Memory B cell (primary cell): Measurements from ENCODE around the gene RFX1.
"Not testable (repeated sequence)": the region's sequence is repeated elsewhere in the genome, so short reads cannot be mapped to it uniquely, and the experiment has no call there.

Experiments
- ATAC-seq: fragments of 150-1000 bp; cut with Tn5 transposase; 2 replicates; pipeline ENCODE4 v1.10.0; 2021; ENCODE audit warnings: low read depth, mild to moderate bottlenecking, moderate library complexity
- DNase-seq, 2 donors: peaks; one replicate each; pipeline ENCODE4 v3.0.0; 2022; ENCODE audit warnings: low spot score in 2 of 2
- H3K27ac Mint-ChIP-seq: one replicate; pipeline ENCODE4 v1.8.0; 2022; ENCODE audit warnings: mild to moderate bottlenecking, moderate library complexity, mixed read lengths
- H3K27me3 Mint-ChIP-seq: one replicate; pipeline ENCODE4 v1.8.0; 2022; ENCODE audit warnings: mixed read lengths
- H3K36me3 Mint-ChIP-seq: one replicate; pipeline ENCODE4 v1.8.0; 2022; ENCODE audit warnings: mild to moderate bottlenecking, mixed read lengths
- H3K4me1 Mint-ChIP-seq: one replicate; pipeline ENCODE4 v1.8.0; 2022; ENCODE audit warnings: mixed read lengths
- H3K4me3 Mint-ChIP-seq: one replicate; pipeline ENCODE4 v1.8.0; 2022; ENCODE audit warnings: mild to moderate bottlenecking, moderate library complexity, mixed read lengths
- H3K9me3 Mint-ChIP-seq: one replicate; pipeline ENCODE4 v1.8.0; 2022; ENCODE audit warnings: mixed read lengths

Gene RFX1

GRCh38 chr19:14035706-14036105 lies 29.6 kb upstream of the RFX1 start:
- no peaks in the 10 kb centered on the region for H3K27me3 Mint-ChIP-seq
- H3K27ac Mint-ChIP-seq, result peak overlapping the region; percentile 47
- H3K9me3 Mint-ChIP-seq, result no peaks in the 10 kb centered on the region
- peaks cover 19% of the 10 kb centered on the region for H3K4me1 Mint-ChIP-seq
- H3K4me3 Mint-ChIP-seq, result no peak overlapping the region
- DNase-seq (no peak), ATAC-seq (no peak)
- H3K36me3 Mint-ChIP-seq, result peaks cover 21% of the 10 kb centered on the region

- H3K27me3 Mint-ChIP-seq, ATAC-seq, DNase-seq, H3K27ac Mint-ChIP-seq, H3K4me3 Mint-ChIP-seq, H3K9me3 Mint-ChIP-seq: not testable (repeated sequence)
- peaks cover 19% of the 10 kb centered on the region for H3K4me1 Mint-ChIP-seq
- peaks cover 21% of the 10 kb centered on the region for H3K36me3 Mint-ChIP-seq
These were observed 29.0 kb upstream of the RFX1 start for GRCh38 chr19:14035159-14035558.

- Mint-ChIP-seq H3K27me3 (no peaks in the 10 kb centered on the region), H3K4me1 (peaks cover 21% of the 10 kb centered on the region), H3K4me3 (no peak overlapping the region), H3K36me3 (peaks cover 21% of the 10 kb centered on the region), H3K9me3 (no peaks in the 10 kb centered on the region), H3K27ac (peak overlapping the region; percentile 28)
- no peak for DNase-seq
- ATAC-seq, result no peak
These were observed 27.8 kb upstream of the RFX1 start for GRCh38 chr19:14033946-14034345.

GRCh38 chr19:14031719-14032480 lies 25.8 kb upstream of the RFX1 start, which contains the start of gene IL27RA:
Gene IL27RA (plus strand): TSS chr19:14031762. CDS start chr19:14031873, 111 bp downstream.
- peaks cover 7% of the 10 kb centered on the region for H3K36me3 Mint-ChIP-seq
- H3K27ac Mint-ChIP-seq, result peak within 1 kb of the TSS; percentile 89
- ATAC-seq, result peak; percentile 74
- peaks cover 29% of the 10 kb centered on the region for H3K4me1 Mint-ChIP-seq
- H3K9me3 Mint-ChIP-seq, result no peaks in the 10 kb centered on the region
- peak within 1 kb of the TSS; percentile 94 for H3K4me3 Mint-ChIP-seq
- peak; percentile 69 to 76 for DNase-seq
- H3K27me3 Mint-ChIP-seq, result no peaks in the 10 kb centered on the region

GRCh38 chr19:14030997-14031718 lies 25.0 kb upstream of the RFX1 start:
- peaks cover 6% of the 10 kb centered on the region for H3K36me3 Mint-ChIP-seq
- H3K27me3 Mint-ChIP-seq, result no peaks in the 10 kb centered on the region
- ATAC-seq, result no peak
- H3K9me3 Mint-ChIP-seq, result no peaks in the 10 kb centered on the region
- peak overlapping the region; percentile 89 for H3K27ac Mint-ChIP-seq
- no peak for DNase-seq
- H3K4me1 Mint-ChIP-seq, result peaks cover 28% of the 10 kb centered on the region
- H3K4me3 Mint-ChIP-seq, result peak overlapping the region; percentile 94

GRCh38 chr19:14028901-14029300 lies 22.8 kb upstream of the RFX1 start:
- ATAC-seq (no peak), DNase-seq (no peak)
- peaks cover 23% of the 10 kb centered on the region for H3K4me1 Mint-ChIP-seq
- peak overlapping the region; percentile 35 for H3K27ac Mint-ChIP-seq
- no peaks in the 10 kb centered on the region for H3K27me3 Mint-ChIP-seq
- no peak overlapping the region for H3K4me3 Mint-ChIP-seq
- no peaks in the 10 kb centered on the region for H3K9me3 Mint-ChIP-seq
- peaks cover 2% of the 10 kb centered on the region for H3K36me3 Mint-ChIP-seq

- peaks cover 2% of the 10 kb centered on the region for H3K36me3 Mint-ChIP-seq
- peaks cover 26% of the 10 kb centered on the region for H3K4me1 Mint-ChIP-seq
- H3K27me3 Mint-ChIP-seq, result no peaks in the 10 kb centered on the region
- H3K27ac Mint-ChIP-seq, result peak within 1 kb of the TSS; percentile 35
- ATAC-seq (no peak), DNase-seq (no peak)
- no peaks in the 10 kb centered on the region for H3K9me3 Mint-ChIP-seq
- no peak within 1 kb of the TSS for H3K4me3 Mint-ChIP-seq
These were observed 21.8 kb upstream of the RFX1 start, which contains the start of gene RLN3 for GRCh38 chr19:14027856-14028450. Gene RLN3 (plus strand): TSS chr19:14028148. CDS start chr19:14028205, 57 bp downstream.

GRCh38 chr19:14026652-14027192 lies 20.6 kb upstream of the RFX1 start:
- ATAC-seq, H3K27ac Mint-ChIP-seq, H3K36me3 Mint-ChIP-seq, H3K9me3 Mint-ChIP-seq, H3K27me3 Mint-ChIP-seq, H3K4me3 Mint-ChIP-seq, DNase-seq: not testable (repeated sequence)
- peaks cover 21% of the 10 kb centered on the region for H3K4me1 Mint-ChIP-seq

- DNase-seq (no peak), ATAC-seq (no peak)
- no peaks in the 10 kb centered on the region for H3K36me3 Mint-ChIP-seq
- H3K27me3 Mint-ChIP-seq, result no peaks in the 10 kb centered on the region
- no peaks in the 10 kb centered on the region for H3K9me3 Mint-ChIP-seq
- no peak overlapping the region for H3K27ac Mint-ChIP-seq
- H3K4me3 Mint-ChIP-seq, result no peak overlapping the region
- H3K4me1 Mint-ChIP-seq, result peaks cover 12% of the 10 kb centered on the region
These were observed 17.5 kb upstream of the RFX1 start for GRCh38 chr19:14023404-14024235.

- Mint-ChIP-seq H3K4me3 (no peak overlapping the region), H3K27ac (no peak overlapping the region), H3K27me3 (no peaks in the 10 kb centered on the region), H3K9me3 (no peaks in the 10 kb centered on the region), H3K36me3 (no peaks in the 10 kb centered on the region), H3K4me1 (peaks cover 13% of the 10 kb centered on the region)
- no peak for ATAC-seq
- no peak for DNase-seq
These were observed 16.3 kb upstream of the RFX1 start for GRCh38 chr19:14022469-14022868.

- ATAC-seq (no peak), DNase-seq (no peak)
- no peak overlapping the region for H3K4me3 Mint-ChIP-seq
- H3K36me3 Mint-ChIP-seq, result no peaks in the 10 kb centered on the region
- H3K27ac Mint-ChIP-seq, result no peak overlapping the region
- peaks cover 13% of the 10 kb centered on the region for H3K4me1 Mint-ChIP-seq
- no peaks in the 10 kb centered on the region for H3K9me3 Mint-ChIP-seq
- H3K27me3 Mint-ChIP-seq, result no peaks in the 10 kb centered on the region
These were observed 15.4 kb upstream of the RFX1 start for GRCh38 chr19:14021474-14021873.

GRCh38 chr19:14019739-14020138 lies 13.6 kb upstream of the RFX1 start:
- not testable (repeated sequence) for ATAC-seq, DNase-seq, H3K27me3 Mint-ChIP-seq

GRCh38 chr19:14019100-14019499 lies 13.0 kb upstream of the RFX1 start:
- peak overlapping the region; percentile 59 for H3K4me3 Mint-ChIP-seq
- H3K4me1 Mint-ChIP-seq, result peaks cover 20% of the 10 kb centered on the region
- ATAC-seq (peak; percentile 63), DNase-seq (no peak)
- H3K27me3 Mint-ChIP-seq, result no peaks in the 10 kb centered on the region
- no peaks in the 10 kb centered on the region for H3K9me3 Mint-ChIP-seq
- H3K27ac Mint-ChIP-seq, result peak overlapping the region; percentile 16
- no peaks in the 10 kb centered on the region for H3K36me3 Mint-ChIP-seq

More at GRCh38 chr19:14019739-14020138, 13.6 kb upstream of the RFX1 start:
- not testable (repeated sequence) for H3K27ac Mint-ChIP-seq, H3K36me3 Mint-ChIP-seq, H3K4me3 Mint-ChIP-seq, H3K9me3 Mint-ChIP-seq
- H3K4me1 Mint-ChIP-seq, result peaks cover 16% of the 10 kb centered on the region
